EL (cell line): Measurements from ENCODE around the gene EMC10.
A peak's percentile ranks its signal among the peaks of the same experiment; 100 is the strongest.
"Not testable (repeated sequence)": the region's sequence is repeated elsewhere in the genome, so short reads cannot be mapped to it uniquely, and the experiment has no call there.

Experiments used
- DNase-seq: peaks from one replicate; pipeline ENCODE4 v3.0.0-alpha.2; 2016

The EMC10 gene

GRCh38 chr19:50476224-50476906 lies at the start of gene EMC10, which contains the start of gene GARIN5A:
Gene EMC10, plus strand, starts transcription at chr19:50476507. Its CDS starts 38 bp downstream, at chr19:50476545.
Gene GARIN5A, minus strand, starts transcription at chr19:50476848. Its CDS starts 460 bp downstream, at chr19:50476388.
- DNase-seq = peak; percentile 83

GRCh38 chr19:50427318-50427925 lies 48.9 kb upstream of the EMC10 start:
- DNase-seq = no peak

GRCh38 chr19:50427997-50428425 lies 48.3 kb upstream of the EMC10 start:
- peak; percentile 55 for DNase-seq

- no peak for DNase-seq
Measured at GRCh38 chr19:50428772-50429463, 47.4 kb upstream of the EMC10 start.

- DNase-seq = no peak
Measured at GRCh38 chr19:50430888-50431342, 45.4 kb upstream of the EMC10 start.

GRCh38 chr19:50431343-50432220 lies 44.7 kb upstream of the EMC10 start:
- DNase-seq = peak; percentile 64

- no peak for DNase-seq
Measured at GRCh38 chr19:50432221-50433028, 43.9 kb upstream of the EMC10 start, which contains the start of gene MYBPC2. Gene MYBPC2, plus strand, starts transcription at chr19:50432892. Its CDS starts 62 bp downstream, at chr19:50432954.

GRCh38 chr19:50433201-50434180 lies 42.8 kb upstream of the EMC10 start:
- DNase-seq = no peak

- no peak for DNase-seq
Measured at GRCh38 chr19:50434525-50434924, 41.8 kb upstream of the EMC10 start.

- no peak for DNase-seq
Measured at GRCh38 chr19:50435221-50435620, 41.1 kb upstream of the EMC10 start.

- DNase-seq = no peak
Measured at GRCh38 chr19:50435627-50436026, 40.7 kb upstream of the EMC10 start.

- DNase-seq = no peak
Measured at GRCh38 chr19:50437862-50438449, 38.4 kb upstream of the EMC10 start.

- DNase-seq = not testable (repeated sequence)
Measured at GRCh38 chr19:50439130-50439529, 37.2 kb upstream of the EMC10 start.

GRCh38 chr19:50444059-50444458 lies 32.2 kb upstream of the EMC10 start:
- no peak for DNase-seq

- DNase-seq = no peak
Measured at GRCh38 chr19:50447053-50447452, 29.3 kb upstream of the EMC10 start.

- no peak for DNase-seq
Measured at GRCh38 chr19:50447750-50448149, 28.6 kb upstream of the EMC10 start.

GRCh38 chr19:50449236-50449899 lies 26.9 kb upstream of the EMC10 start:
- peak; percentile 38 for DNase-seq

- DNase-seq = no peak
Measured at GRCh38 chr19:50450369-50451222, 25.7 kb upstream of the EMC10 start.

GRCh38 chr19:50451223-50451534 lies 25.1 kb upstream of the EMC10 start:
- DNase-seq = no peak
